H9 (cell line): ENCODE measurements around the gene NPC1L1. TPM values are rescaled to one million over a fixed set of nuclear protein-coding genes. Genes with fewer than 3 reads are reported as not detected.

Experiments used
- DNase-seq: peaks from one replicate; pipeline ENCODE4 v3.0.0-alpha.2; 2017
- H2AFZ ChIP-seq: one replicate; pipeline ENCODE4 v1.6.1; 2013; ENCODE audit warnings: mild to moderate bottlenecking, low read length, control low read depth, moderate library complexity
- H2AK5ac ChIP-seq: 2 replicates; pipeline ENCODE4 v1.6.1; 2013; ENCODE audit warnings: low read length, control low read depth, mixed read lengths; ENCODE audit not compliant: insufficient read length
- H2BK120ac ChIP-seq: one replicate; pipeline ENCODE4 v1.6.1; 2013; ENCODE audit warnings: low read depth, mild to moderate bottlenecking, low read length, control low read depth, inconsistent platforms; ENCODE audit not compliant: poor library complexity, severe bottlenecking
- H2BK12ac ChIP-seq: 2 replicates; pipeline ENCODE4 v1.6.1; 2013; ENCODE audit warnings: low read length, control low read depth, mixed read lengths, low read depth; ENCODE audit not compliant: insufficient read length
- H2BK15ac ChIP-seq: 2 replicates; pipeline ENCODE4 v1.6.1; 2013; ENCODE audit warnings: low read depth, low read length, control low read depth
- H2BK20ac ChIP-seq: one replicate; pipeline ENCODE4 v1.6.1; 2013; ENCODE audit warnings: low read depth, mild to moderate bottlenecking, low read length, control low read depth, inconsistent platforms; ENCODE audit not compliant: poor library complexity, severe bottlenecking
- H2BK5ac ChIP-seq: 2 replicates; pipeline ENCODE4 v1.6.1; 2013; ENCODE audit warnings: low read length, control low read depth, mixed read lengths; ENCODE audit not compliant: insufficient read length
- H3K14ac ChIP-seq: 2 replicates; pipeline ENCODE4 v1.6.1; 2013; ENCODE audit warnings: low read length, control low read depth; ENCODE audit not compliant: insufficient read depth
- H3K18ac ChIP-seq: 2 replicates; pipeline ENCODE4 v1.6.1; 2013; ENCODE audit warnings: low read depth, mild to moderate bottlenecking, mixed read lengths, low read length, control low read depth; ENCODE audit not compliant: insufficient read length
- H3K23ac ChIP-seq: 2 replicates; pipeline ENCODE4 v1.6.1; 2013; ENCODE audit warnings: low read length, control low read depth, mixed read lengths, low read depth; ENCODE audit not compliant: insufficient read length
- H3K23me2 ChIP-seq: 2 replicates; pipeline ENCODE4 v1.6.1; 2013; ENCODE audit warnings: low read depth, mild to moderate bottlenecking, mixed read lengths, low read length, control low read depth; ENCODE audit not compliant: insufficient read length, poor library complexity, severe bottlenecking
- H3K27ac ChIP-seq: 2 replicates; pipeline ENCODE4 v1.5.1; 2013; ENCODE audit warnings: low read length, control low read depth, mixed read lengths, low read depth; ENCODE audit not compliant: insufficient read length
- H3K27me3 ChIP-seq: 2 replicates; pipeline ENCODE4 v1.6.1; 2013; ENCODE audit warnings: low read length, control low read depth, inconsistent platforms; ENCODE audit not compliant: insufficient read depth
- H3K4ac ChIP-seq: 2 replicates; pipeline ENCODE4 v1.6.1; 2013; ENCODE audit warnings: low read depth, mild to moderate bottlenecking, control low read depth, inconsistent platforms, low read length, moderate library complexity
- H3K4me1 ChIP-seq: 2 replicates; pipeline ENCODE4 v1.6.1; 2013; ENCODE audit warnings: low read length, control low read depth, inconsistent platforms; ENCODE audit not compliant: insufficient read depth
- H3K4me2 ChIP-seq: 2 replicates; pipeline ENCODE4 v1.6.1; 2013; ENCODE audit warnings: low read length, control low read depth, mixed read lengths; ENCODE audit not compliant: insufficient read length, insufficient read depth
- H3K56ac ChIP-seq: 2 replicates; pipeline ENCODE4 v1.6.1; 2013; ENCODE audit warnings: low read depth, mild to moderate bottlenecking, mixed read lengths, low read length, control low read depth; ENCODE audit not compliant: insufficient read length
- H3K79me1 ChIP-seq: 2 replicates; pipeline ENCODE4 v1.6.1; 2013; ENCODE audit warnings: low read depth, mild to moderate bottlenecking, moderate library complexity, low read length, control low read depth, inconsistent platforms; ENCODE audit not compliant: insufficient read depth, poor library complexity, severe bottlenecking
- H3K79me2 ChIP-seq: 2 replicates; pipeline ENCODE4 v1.6.1; 2013; ENCODE audit warnings: low read length, control low read depth, inconsistent platforms; ENCODE audit not compliant: insufficient read depth
- H3K9ac ChIP-seq: 2 replicates; pipeline ENCODE4 v1.6.1; 2013; ENCODE audit warnings: low read length, control low read depth, mixed read lengths; ENCODE audit not compliant: insufficient read length; ENCODE audit errors: extremely low read depth
- H3K9me3 ChIP-seq: one replicate; pipeline ENCODE4 v1.6.1; 2013; ENCODE audit warnings: low read depth, low read length, inconsistent platforms; ENCODE audit not compliant: control insufficient read depth
- H3T11ph ChIP-seq: one replicate; pipeline ENCODE4 v1.6.1; 2013; ENCODE audit warnings: mild to moderate bottlenecking, low read length, control low read depth, inconsistent platforms
- H4K20me1 ChIP-seq: one replicate; pipeline ENCODE4 v1.6.1; 2013; ENCODE audit not compliant: control insufficient read depth, insufficient read length, insufficient read depth
- H4K5ac ChIP-seq: 2 replicates; pipeline ENCODE4 v1.6.1; 2013; ENCODE audit warnings: low read depth, mild to moderate bottlenecking, mixed read lengths, low read length, control low read depth; ENCODE audit not compliant: insufficient read length
- H4K8ac ChIP-seq: replicated peaks from 2 replicates; pipeline ENCODE4 v1.6.1; 2013; ENCODE audit warnings: low read length, control low read depth, mixed read lengths, low read depth; ENCODE audit not compliant: insufficient read length
- H4K91ac ChIP-seq: 2 replicates; pipeline ENCODE4 v1.6.1; 2013; ENCODE audit warnings: low read depth, mild to moderate bottlenecking, moderate library complexity, mixed read lengths, low read length, control low read depth; ENCODE audit not compliant: insufficient read length
- H3K27ac Mint-ChIP-seq, 3 experiments: 2 replicates in 2 of 3; 3 replicates in 1 of 3; pipeline ENCODE4 v1.8.0; 2020 to 2021; ENCODE audit warnings: mixed read lengths in 3 of 3, mild to moderate bottlenecking in 1 of 3, moderate library complexity in 1 of 3
- H3K27me3 Mint-ChIP-seq: 2 replicates; pipeline ENCODE4 v1.8.0; 2021; ENCODE audit warnings: low read depth, mild to moderate bottlenecking, moderate library complexity, mixed read lengths
- H3K36me3 Mint-ChIP-seq, 3 experiments: 2 replicates in 2 of 3; 3 replicates in 1 of 3; pipeline ENCODE4 v1.8.0; 2020 to 2021; ENCODE audit warnings: low read depth in 3 of 3, mixed read lengths in 3 of 3; ENCODE audit not compliant: insufficient read depth in 1 of 3
- H3K4me1 Mint-ChIP-seq, 2 experiments: 2 replicates each; pipeline ENCODE4 v1.8.0; 2020; ENCODE audit warnings: mixed read lengths in 2 of 2
- H3K4me3 Mint-ChIP-seq, 2 experiments: 2 replicates in 1 of 2; 3 replicates in 1 of 2; pipeline ENCODE4 v1.8.0; 2020 to 2021; ENCODE audit warnings: mild to moderate bottlenecking in 2 of 2, mixed read lengths in 2 of 2, moderate library complexity in 1 of 2
- H3K9me3 Mint-ChIP-seq, 2 experiments: 2 replicates in 1 of 2; 3 replicates in 1 of 2; pipeline ENCODE4 v1.8.0; 2020; ENCODE audit warnings: mild to moderate bottlenecking in 2 of 2, mixed read lengths in 2 of 2, moderate library complexity in 1 of 2
- CTCF ChIP-seq: fragments of 200-600 bp; sonication (generic); conservative IDR thresholded peaks from 3 replicates; pipeline ENCODE4 v1.8.0; 2021; ENCODE audit warnings: antibody characterized with exemption, mild to moderate bottlenecking
- total RNA-seq: library from RNA; stranded (reverse); gene quantifications from 2 replicates; pipeline ENCODE4 v1.2.1, GENCODE V29; 2021

Gene NPC1L1
- total RNA-seq, 1 experiment from 2014 or later = 0.11 TPM

- H2BK120ac ChIP-seq = no peak overlapping the region
- H2BK20ac ChIP-seq = no peak overlapping the region
- no peak overlapping the region for H2BK5ac ChIP-seq
- H3K18ac ChIP-seq = no peak overlapping the region
- no peak overlapping the region for H4K5ac ChIP-seq
- H4K91ac ChIP-seq = no peak overlapping the region
- no peak overlapping the region for H2AK5ac ChIP-seq
- no peaks in the 10 kb centered on the region for H3K9me3 Mint-ChIP-seq
- no peak overlapping the region for H3K56ac ChIP-seq
- no peak overlapping the region for H2BK12ac ChIP-seq
- no peaks in the 10 kb centered on the region; the same call in 1 of the 2 replicates for H3K27me3 Mint-ChIP-seq
- H3K4me3 Mint-ChIP-seq = peak overlapping the region; percentile 95 to 98
- peak overlapping the region; percentile 27 for H3K9ac ChIP-seq
- no peaks in the 10 kb centered on the region for H3K27me3 ChIP-seq
- H3K14ac ChIP-seq = no peak overlapping the region
- peak overlapping the region; percentile 69 for H3K4me2 ChIP-seq
- H2AFZ ChIP-seq = no peak overlapping the region
- no peaks in the 10 kb centered on the region for H3K9me3 ChIP-seq
- H3K27ac Mint-ChIP-seq = peak overlapping the region in 1 of 3 experiments; percentile 53; a peak in 1 of 7 replicates
- peaks cover 9% of the 10 kb centered on the region for H3K23me2 ChIP-seq
- H3K4me1 ChIP-seq = no peaks in the 10 kb centered on the region
- H3K4ac ChIP-seq = no peak overlapping the region
- no peak for TF ChIP-seq CTCF
- no peak for DNase-seq
- H3T11ph ChIP-seq = no peak overlapping the region
- no peak overlapping the region for H3K27ac ChIP-seq
- no peaks in the 10 kb centered on the region for H4K20me1 ChIP-seq
- H3K23ac ChIP-seq = no peak overlapping the region
- H3K79me2 ChIP-seq = peaks cover 11% of the 10 kb centered on the region; the same call in 1 of the 2 replicates
- peaks cover 47 to 68% (median 66%) of the 10 kb centered on the region in 3 experiments; a peak in 6 of 7 replicates for H3K36me3 Mint-ChIP-seq
- no peaks in the 10 kb centered on the region for H3K79me1 ChIP-seq
- no peak overlapping the region for H2BK15ac ChIP-seq
- H4K8ac ChIP-seq = no peak overlapping the region
- peaks cover 17 to 23% of the 10 kb centered on the region in 2 experiments for H3K4me1 Mint-ChIP-seq
Measured at GRCh38 chr7:44575054-44575453, 33.9 kb upstream of the NPC1L1 start.
